ENCODE measurements around the gene C4orf54.
A peak's percentile ranks its signal among the peaks of the same experiment; 100 is the strongest.

The C4orf54 gene

GRCh38 chr4:99657798-99658197, at the start of gene C4orf54:
Gene C4orf54, minus strand, starts transcription at chr4:99657828. Its CDS starts 3,180 bp downstream, at chr4:99654648.
- DNase-seq (ENCODE audit: low read depth): no peak
- no peak within 1 kb of the TSS for H3K4me3 ChIP-seq (ENCODE audit: low read depth, low read length)

- H3K4me3 ChIP-seq (ENCODE audit: low read depth, low read length): no peak overlapping the region
- no peak for DNase-seq (ENCODE audit: low read depth)
Measured at GRCh38 chr4:99705891-99706290, 48.3 kb upstream of the C4orf54 start.

GRCh38 chr4:99696801-99697200, 39.2 kb upstream of the C4orf54 start:
- DNase-seq (ENCODE audit: low read depth): no peak
- no peak overlapping the region for H3K4me3 ChIP-seq (ENCODE audit: low read depth, low read length)

- H3K4me3 ChIP-seq (ENCODE audit: low read depth, low read length): no peak overlapping the region
- DNase-seq (ENCODE audit: low read depth): no peak
Measured at GRCh38 chr4:99693140-99693539, 35.5 kb upstream of the C4orf54 start.

- no peak overlapping the region for H3K4me3 ChIP-seq (ENCODE audit: low read depth, low read length)
- no peak for DNase-seq (ENCODE audit: low read depth)
Measured at GRCh38 chr4:99690990-99691389, 33.4 kb upstream of the C4orf54 start.

- DNase-seq (ENCODE audit: low read depth): no peak
- H3K4me3 ChIP-seq (ENCODE audit: low read depth, low read length): no peak overlapping the region
Measured at GRCh38 chr4:99690472-99690871, 32.8 kb upstream of the C4orf54 start.

GRCh38 chr4:99687120-99687519, 29.5 kb upstream of the C4orf54 start:
- no peak overlapping the region for H3K4me3 ChIP-seq (ENCODE audit: low read depth, low read length)

GRCh38 chr4:99685234-99685633, 27.6 kb upstream of the C4orf54 start:
- no peak overlapping the region for H3K4me3 ChIP-seq (ENCODE audit: low read depth, low read length)
- DNase-seq (ENCODE audit: low read depth): no peak

More at GRCh38 chr4:99687120-99687519, 29.5 kb upstream of the C4orf54 start:
- DNase-seq (ENCODE audit: low read depth): peak; percentile 4

- H3K4me3 ChIP-seq (ENCODE audit: low read depth, low read length): no peak overlapping the region
- no peak for DNase-seq (ENCODE audit: low read depth)
Measured at GRCh38 chr4:99683895-99684294, 26.3 kb upstream of the C4orf54 start.

GRCh38 chr4:99679976-99680375, 22.3 kb upstream of the C4orf54 start:
- no peak overlapping the region for H3K4me3 ChIP-seq (ENCODE audit: low read depth, low read length)
- DNase-seq (ENCODE audit: low read depth): no peak

- H3K4me3 ChIP-seq (ENCODE audit: low read depth, low read length): no peak overlapping the region
- DNase-seq (ENCODE audit: low read depth): no peak
Measured at GRCh38 chr4:99679204-99679603, 21.6 kb upstream of the C4orf54 start.

- H3K4me3 ChIP-seq (ENCODE audit: low read depth, low read length): no peak overlapping the region
- no peak for DNase-seq (ENCODE audit: low read depth)
Measured at GRCh38 chr4:99677161-99677560, 19.5 kb upstream of the C4orf54 start.

- DNase-seq (ENCODE audit: low read depth): no peak
Measured at GRCh38 chr4:99670409-99671073, 12.9 kb upstream of the C4orf54 start.

GRCh38 chr4:99669084-99669483, 11.5 kb upstream of the C4orf54 start:
- DNase-seq (ENCODE audit: low read depth): no peak
- no peak overlapping the region for H3K4me3 ChIP-seq (ENCODE audit: low read depth, low read length)

More at GRCh38 chr4:99670409-99671073, 12.9 kb upstream of the C4orf54 start:
- H3K4me3 ChIP-seq (ENCODE audit: low read depth, low read length): no peak overlapping the region

GRCh38 chr4:99668472-99668871, 10.8 kb upstream of the C4orf54 start:
- H3K4me3 ChIP-seq (ENCODE audit: low read depth, low read length): no peak overlapping the region
- DNase-seq (ENCODE audit: low read depth): no peak

- no peak for DNase-seq (ENCODE audit: low read depth)
- no peak overlapping the region for H3K4me3 ChIP-seq (ENCODE audit: low read depth, low read length)
Measured at GRCh38 chr4:99665983-99666382, 8.4 kb upstream of the C4orf54 start.

GRCh38 chr4:99664716-99665115, 7.1 kb upstream of the C4orf54 start:
- no peak for DNase-seq (ENCODE audit: low read depth)
- H3K4me3 ChIP-seq (ENCODE audit: low read depth, low read length): no peak overlapping the region

GRCh38 chr4:99661907-99662306, 4.3 kb upstream of the C4orf54 start:
- no peak for DNase-seq (ENCODE audit: low read depth)
- no peak overlapping the region for H3K4me3 ChIP-seq (ENCODE audit: low read depth, low read length)

GRCh38 chr4:99658666-99659065, 1.0 kb upstream of the C4orf54 start:
- no peak for DNase-seq (ENCODE audit: low read depth)
- no peak overlapping the region for H3K4me3 ChIP-seq (ENCODE audit: low read depth, low read length)

GRCh38 chr4:99655308-99656081, 2.1 kb downstream of the C4orf54 start:
- no peak overlapping the region for H3K4me3 ChIP-seq (ENCODE audit: low read depth, low read length)
- DNase-seq (ENCODE audit: low read depth): no peak

GRCh38 chr4:99654361-99654761, 3.3 kb downstream of the C4orf54 start:
- H3K4me3 ChIP-seq (ENCODE audit: low read depth, low read length): no peak overlapping the region
- no peak for DNase-seq (ENCODE audit: low read depth)
